ENCODE data around the gene YBEY. TPM values are rescaled to one million over a fixed set of nuclear protein-coding genes. Genes with fewer than 3 reads are reported as not detected.
"Not testable (repeated sequence)": the region's sequence is repeated elsewhere in the genome, so short reads cannot be mapped to it uniquely, and the experiment has no call there.

YBEY gene, protein sequence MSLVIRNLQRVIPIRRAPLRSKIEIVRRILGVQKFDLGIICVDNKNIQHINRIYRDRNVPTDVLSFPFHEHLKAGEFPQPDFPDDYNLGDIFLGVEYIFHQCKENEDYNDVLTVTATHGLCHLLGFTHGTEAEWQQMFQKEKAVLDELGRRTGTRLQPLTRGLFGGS
- 10 to 100 TPM in 4 of 5 experiments, 1 to 10 TPM in 1; 8.8 to 16.7 (median 15.6) TPM for total RNA-seq
- polyA plus RNA-seq: 10 to 100 TPM; 12.3 to 20.1 TPM
- 6.7 reads per million, percentile 29 among the genes with 10 or more reads in this experiment for total RNA-seq

GRCh38 chr21:46285761-46286647 is at the start of gene YBEY:
TSS of gene YBEY (plus strand) at chr21:46286342. CDS start at chr21:46286914, 572 bp downstream.
- intact Hi-C loops (cut with micrococcal nuclease): loop anchor here (1.0 to 10.0 kb wide), 12 partner anchors 10 to 311 kb away; partner anchors contain the start of genes DIP2A (in 2 of the 2), PCNT (in 2 of the 2) and LSS (in 1 of the 2)
- CTCF ChIA-PET: interaction anchor here (0.7 kb wide), 1 partner anchor 133 kb away, joined by 3 read pairs; no protein-coding TSS in a partner anchor
- peaks cover 0 to 21% (median 0%) of the 10 kb centered on the region in 3 experiments for H3K36me3 ChIP-seq (ENCODE audit: control insufficient read depth in 2 of 3, insufficient read depth in 3 of 3, low read length in 3 of 3)
- DNase-seq (peak; percentile 70 to 91 (median 80)), ATAC-seq (peak; percentile 95)
- H3K4me3 Mint-ChIP-seq: peak within 1 kb of the TSS; percentile 89 to 99 (median 98)
- peaks cover 27 to 31% of the 10 kb centered on the region in 2 donors for H3K4me1 ChIP-seq (ENCODE audit: control insufficient read depth in 2 of 2, insufficient read depth in 2 of 2, low read length in 2 of 2)
- peaks cover 4 to 36% (median 16%) of the 10 kb centered on the region in 5 donors for H3K36me3 Mint-ChIP-seq
- no peaks in the 10 kb centered on the region for H3K27me3 ChIP-seq (ENCODE audit: control insufficient read depth in 2 of 2, insufficient read depth in 2 of 2, low read length in 2 of 2)
- no peaks in the 10 kb centered on the region for H3K9me3 Mint-ChIP-seq
- H3K4me3 ChIP-seq (ENCODE audit: low read length): peak within 1 kb of the TSS; percentile 58
- H3K27me3 Mint-ChIP-seq: no peaks in the 10 kb centered on the region
- peaks cover 21 to 75% (median 61%) of the 10 kb centered on the region in 7 donors for H3K4me1 Mint-ChIP-seq
- H3K9me3 ChIP-seq (ENCODE audit: control insufficient read depth in 2 of 3, low read length in 3 of 3): no peaks in the 10 kb centered on the region
- peak within 1 kb of the TSS; percentile 86 for H3K27ac ChIP-seq (ENCODE audit: low read depth, low read length)
- peak within 1 kb of the TSS; percentile 92 to 98 (median 97) for H3K27ac Mint-ChIP-seq
- POLR2A ChIA-PET: interaction anchor here (0.6 to 1.8 kb wide), 7 partner anchors 9 to 397 kb away, joined by 3 to 6 read pairs (median 3); a partner anchor contains a TSS

DNA sequence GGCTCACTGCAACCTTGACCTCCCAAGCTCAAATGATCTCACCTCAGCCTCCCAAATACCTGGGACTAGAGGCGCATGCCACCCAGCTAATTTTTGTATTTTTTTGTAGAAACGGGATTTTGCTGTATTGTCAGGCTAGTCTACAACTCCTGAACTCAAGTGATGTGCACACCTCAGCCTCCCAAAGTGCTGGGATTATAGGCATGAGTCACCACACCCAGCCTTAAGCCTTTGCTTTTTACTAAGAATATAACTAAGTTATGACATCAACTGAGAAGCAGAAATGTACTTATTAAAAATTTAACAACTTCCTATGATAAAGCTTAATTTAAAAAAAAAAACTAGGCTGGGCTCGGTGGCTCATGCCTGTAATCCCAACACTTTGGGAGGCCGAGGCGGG is 48.7 kb upstream of the YBEY start:
- Mint-ChIP-seq H3K9me3 (peaks cover 0 to 5% (median 0%) of the 10 kb centered on the region in 11 donors), H3K4me1 (peaks cover 0 to 22% (median 8%) of the 10 kb centered on the region in 7 donors), H3K36me3 (peaks cover 12 to 62% (median 41%) of the 10 kb centered on the region in 5 donors), H3K27me3 (no peaks in the 10 kb centered on the region), H3K4me3 (no peak overlapping the region), H3K27ac (no peak overlapping the region)
- intact Hi-C loops (cut with micrococcal nuclease): no loop called here
- ChIA-PET CTCF (no interaction called here), POLR2A (no interaction called here)
- ATAC-seq (no peak), DNase-seq (no peak)
- Histone ChIP-seq H3K36me3 (ENCODE audit: control insufficient read depth in 2 of 3, insufficient read depth in 3 of 3, low read length in 3 of 3) (peaks cover 2 to 80% (median 8%) of the 10 kb centered on the region in 3 experiments), H3K4me3 (ENCODE audit: low read length) (no peak overlapping the region), H3K27ac (ENCODE audit: low read depth, low read length) (no peak overlapping the region), H3K4me1 (ENCODE audit: control insufficient read depth in 2 of 2, insufficient read depth in 2 of 2, low read length in 2 of 2) (peaks cover 0 to 6% of the 10 kb centered on the region in 2 donors), H3K27me3 (ENCODE audit: control insufficient read depth in 2 of 2, insufficient read depth in 2 of 2, low read length in 2 of 2) (no peaks in the 10 kb centered on the region), H3K9me3 (ENCODE audit: control insufficient read depth in 2 of 3, low read length in 3 of 3) (no peaks in the 10 kb centered on the region)

DNA sequence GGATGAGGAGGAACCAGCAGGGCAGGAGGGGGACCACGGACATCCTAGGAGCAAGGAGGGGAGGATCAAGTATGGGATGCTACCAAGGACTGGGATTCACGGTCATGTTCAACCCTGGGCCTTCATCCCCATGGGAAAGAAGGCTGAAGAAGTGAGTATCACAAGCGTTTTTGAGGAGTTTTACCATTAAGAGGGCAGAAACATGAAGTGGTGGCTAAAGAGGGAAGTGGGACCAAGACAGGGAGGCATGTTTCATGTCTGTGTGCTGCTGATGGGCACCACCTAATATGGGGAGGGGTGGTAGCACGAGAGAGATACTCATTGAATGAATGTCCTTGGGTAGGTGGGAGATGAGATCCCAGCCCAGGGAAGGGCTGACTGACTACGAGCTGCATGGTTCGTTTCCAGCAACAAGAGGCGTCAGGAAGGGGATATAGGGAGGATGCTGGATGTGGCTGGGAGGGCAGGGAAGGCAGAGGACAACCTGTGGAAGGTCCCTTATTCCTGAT is 46.3 kb upstream of the YBEY start:
- Mint-ChIP-seq H3K4me1 (peaks cover 0 to 5% (median under 1%) of the 10 kb centered on the region in 7 donors), H3K9me3 (no peaks in the 10 kb centered on the region), H3K27ac (peak overlapping the region in 7 of 9 donors; percentile 9 to 75 (median 44)), H3K27me3 (no peaks in the 10 kb centered on the region), H3K4me3 (no peak overlapping the region), H3K36me3 (peaks cover 8 to 52% (median 32%) of the 10 kb centered on the region in 5 donors)
- no peak overlapping the region for H3K4me3 ChIP-seq (ENCODE audit: low read length)
- ATAC-seq (no peak), DNase-seq (no peak)
- POLR2A ChIA-PET: no interaction called here
- no peaks in the 10 kb centered on the region for H3K4me1 ChIP-seq (ENCODE audit: control insufficient read depth in 2 of 2, insufficient read depth in 2 of 2, low read length in 2 of 2)
- H3K9me3 ChIP-seq (ENCODE audit: control insufficient read depth in 2 of 3, low read length in 3 of 3): no peaks in the 10 kb centered on the region
- intact Hi-C loops (cut with micrococcal nuclease): no loop called here
- CTCF ChIA-PET: no interaction called here
- peaks cover 13 to 85% (median 29%) of the 10 kb centered on the region in 3 experiments for H3K36me3 ChIP-seq (ENCODE audit: control insufficient read depth in 2 of 3, insufficient read depth in 3 of 3, low read length in 3 of 3)
- no peaks in the 10 kb centered on the region for H3K27me3 ChIP-seq (ENCODE audit: control insufficient read depth in 2 of 2, insufficient read depth in 2 of 2, low read length in 2 of 2)
- no peak overlapping the region for H3K27ac ChIP-seq (ENCODE audit: low read depth, low read length)

GRCh38 chr21:46241577-46241976 is 44.6 kb upstream of the YBEY start:
- ATAC-seq; H3K4me1 Mint-ChIP-seq; H3K27ac ChIP-seq (ENCODE audit: low read depth, low read length); H3K4me3 Mint-ChIP-seq; POLR2A ChIA-PET; H3K9me3 ChIP-seq (ENCODE audit: control insufficient read depth in 2 of 3, low read length in 3 of 3); H3K4me3 ChIP-seq (ENCODE audit: low read length); DNase-seq; H3K9me3 Mint-ChIP-seq; H3K27me3 Mint-ChIP-seq; H3K27me3 ChIP-seq (ENCODE audit: control insufficient read depth in 2 of 2, insufficient read depth in 2 of 2, low read length in 2 of 2); intact Hi-C loops (cut with micrococcal nuclease); H3K4me1 ChIP-seq (ENCODE audit: control insufficient read depth in 2 of 2, insufficient read depth in 2 of 2, low read length in 2 of 2): not testable (repeated sequence)
- CTCF ChIA-PET: interaction anchor here (0.8 kb wide), 1 partner anchor 8 kb away, joined by 3 read pairs; no protein-coding TSS in a partner anchor
- H3K36me3 Mint-ChIP-seq: peaks cover 8 to 53% (median 35%) of the 10 kb centered on the region in 5 donors
- peaks cover 29 to 85% (median 31%) of the 10 kb centered on the region in 3 experiments for H3K36me3 ChIP-seq (ENCODE audit: control insufficient read depth in 2 of 3, insufficient read depth in 3 of 3, low read length in 3 of 3)
- peak overlapping the region in 2 of 9 donors; percentile 18 to 57 for H3K27ac Mint-ChIP-seq

GRCh38 chr21:46243325-46243724 is 42.8 kb upstream of the YBEY start:
- Histone ChIP-seq H3K36me3 (ENCODE audit: control insufficient read depth in 2 of 3, insufficient read depth in 3 of 3, low read length in 3 of 3) (peaks cover 30 to 95% (median 31%) of the 10 kb centered on the region in 3 experiments), H3K4me3 (ENCODE audit: low read length) (no peak overlapping the region), H3K27me3 (ENCODE audit: control insufficient read depth in 2 of 2, insufficient read depth in 2 of 2, low read length in 2 of 2) (no peaks in the 10 kb centered on the region), H3K27ac (ENCODE audit: low read depth, low read length) (no peak overlapping the region), H3K9me3 (ENCODE audit: control insufficient read depth in 2 of 3, low read length in 3 of 3) (no peaks in the 10 kb centered on the region), H3K4me1 (ENCODE audit: control insufficient read depth in 2 of 2, insufficient read depth in 2 of 2, low read length in 2 of 2) (no peaks in the 10 kb centered on the region)
- Mint-ChIP-seq H3K27ac (peak overlapping the region in 5 of 9 donors; percentile 0 to 62 (median 32)), H3K4me3 (no peak overlapping the region), H3K36me3 (peaks cover 9 to 60% (median 35%) of the 10 kb centered on the region in 5 donors), H3K27me3 (no peaks in the 10 kb centered on the region), H3K9me3 (peaks cover 0 to 2% (median 0%) of the 10 kb centered on the region in 11 donors), H3K4me1 (peaks cover 0 to 4% (median 0%) of the 10 kb centered on the region in 7 donors)
- intact Hi-C loops (cut with micrococcal nuclease): no loop called here
- ChIA-PET CTCF (no interaction called here), POLR2A (no interaction called here)
- ATAC-seq (no peak), DNase-seq (no peak)

- Histone ChIP-seq H3K27me3 (ENCODE audit: control insufficient read depth in 2 of 2, insufficient read depth in 2 of 2, low read length in 2 of 2) (no peaks in the 10 kb centered on the region), H3K36me3 (ENCODE audit: control insufficient read depth in 2 of 3, insufficient read depth in 3 of 3, low read length in 3 of 3) (peaks cover 30 to 95% (median 31%) of the 10 kb centered on the region in 3 experiments), H3K4me3 (ENCODE audit: low read length) (no peak overlapping the region), H3K27ac (ENCODE audit: low read depth, low read length) (no peak overlapping the region), H3K4me1 (ENCODE audit: control insufficient read depth in 2 of 2, insufficient read depth in 2 of 2, low read length in 2 of 2) (no peaks in the 10 kb centered on the region), H3K9me3 (ENCODE audit: control insufficient read depth in 2 of 3, low read length in 3 of 3) (no peaks in the 10 kb centered on the region)
- intact Hi-C loops (cut with micrococcal nuclease): no loop called here
- Mint-ChIP-seq H3K9me3 (peaks cover 0 to 2% (median 0%) of the 10 kb centered on the region in 11 donors), H3K4me1 (peaks cover 0 to 8% (median 4%) of the 10 kb centered on the region in 7 donors), H3K36me3 (peaks cover 9 to 62% (median 35%) of the 10 kb centered on the region in 5 donors), H3K4me3 (no peak overlapping the region), H3K27me3 (no peaks in the 10 kb centered on the region), H3K27ac (no peak overlapping the region)
- ChIA-PET POLR2A (no interaction called here), CTCF (no interaction called here)
- no peak for DNase-seq
- no peak for ATAC-seq
These were observed 42.2 kb upstream of the YBEY start for GRCh38 chr21:46243960-46244361.

Data from naive thymus-derived CD4-positive, alpha-beta T cell (primary cell).